K562 (cell line): ENCODE results near the gene MYOM1. TPM values are rescaled to one million over a fixed set of nuclear protein-coding genes. Genes with fewer than 3 reads are reported as not detected.

Experiments used
- ATAC-seq: fragments of 200-7000 bp; cut with Tn5 transposase; 3 replicates; pipeline ENCODE4 v1.9.1; 2020; ENCODE audit warnings: moderate library complexity
- BruUV-seq: library from RNA; stranded (reverse); fragments of 400-500 nt; replicated peaks from 2 replicates; lab custom pipeline; 2021; lab: Mats Ljungman, UMichigan
- CTCF ChIA-PET: fragments of 300-600 bp; formaldehyde crosslinking; extraction: SDS; loops from one replicate; lab custom pipeline; 2021; ENCODE audit warnings: low intra/inter-chr PET ratio; lab: Yijun Ruan, JAX
- POLR2A ChIA-PET: fragments of 300-600, 350-650 bp; sonication (Branson Sonifier 250); formaldehyde crosslinking; extraction: SDS; loops from one replicate; lab custom pipeline; 2021; ENCODE audit warnings: antibody characterized with exemption, inconsistent platforms; lab: Yijun Ruan, JAX
- DNase-seq, 4 experiments: peaks; one replicate each; pipeline versions ENCODE4 v3.0.0 to v3.0.0-alpha.2; 2011 to 2018; ENCODE audit warnings: low spot score in 3 of 4, mixed read lengths in 3 of 4; ENCODE audit errors: extremely low read depth in 1 of 4
- FAIRE-seq: peaks from 2 replicates; lab custom pipeline; 2011; peaks lifted over from hg19 to GRCh38; lab: Jason Lieb, UNC
- H2AFZ ChIP-seq: 2 replicates; pipeline ENCODE4 v1.6.0; 2011; ENCODE audit warnings: low read depth, low read length, control low read depth, inconsistent platforms
- H3K27ac ChIP-seq: fragments of 200-600 bp; 3 replicates; pipeline ENCODE4 v1.8.0; 2011; ENCODE audit warnings: low read depth, mild to moderate bottlenecking, control low read depth, inconsistent platforms, low read length, moderate library complexity, mixed read lengths; ENCODE audit errors: extremely low read depth
- H3K27me3 ChIP-seq, 2 experiments: fragments of 300-600 bp in 1 of 2; 2 replicates in 1 of 2; 3 replicates in 1 of 2; pipeline versions ENCODE4 v1.6.0 to v1.8.0; 2011; ENCODE audit warnings: inconsistent platforms in 2 of 2, low read length in 2 of 2, mild to moderate bottlenecking in 1 of 2, mixed read lengths in 1 of 2, moderate library complexity in 1 of 2; ENCODE audit not compliant: control insufficient read depth in 2 of 2, insufficient read depth in 2 of 2
- H3K36me3 ChIP-seq: fragments of 300-600 bp; 3 replicates; pipeline ENCODE4 v1.8.0; 2011; ENCODE audit warnings: mild to moderate bottlenecking, low read length, inconsistent platforms; ENCODE audit not compliant: control insufficient read depth, insufficient read depth
- H3K4me1 ChIP-seq, 2 experiments: fragments of 200-600 bp in 1 of 2; replicated peaks in 1 of 2; 2 replicates in 1 of 2; 3 replicates in 1 of 2; pipeline versions ENCODE4 v1.5.1 to v1.8.0; 2011; ENCODE audit warnings: inconsistent platforms in 2 of 2, low read length in 2 of 2, mild to moderate bottlenecking in 1 of 2, mixed read lengths in 1 of 2, moderate library complexity in 1 of 2; ENCODE audit not compliant: control insufficient read depth in 2 of 2, insufficient read depth in 2 of 2
- H3K4me2 ChIP-seq: 2 replicates; pipeline ENCODE4 v1.6.1; 2011; ENCODE audit warnings: low read length, control low read depth, inconsistent platforms, mixed read lengths; ENCODE audit not compliant: insufficient read depth
- H3K4me3 ChIP-seq: fragments of 200-600 bp; sonication (generic), shearing (Covaris generic); 2 replicates; pipeline ENCODE4 v1.5.1; 2016; ENCODE audit warnings: control low read depth, inconsistent platforms
- H3K79me2 ChIP-seq: fragments of 200-600 bp; 3 replicates; pipeline ENCODE4 v1.8.0; 2011; ENCODE audit warnings: low read length, inconsistent platforms; ENCODE audit not compliant: control insufficient read depth, insufficient read depth
- H3K9ac ChIP-seq, 2 experiments: 2 replicates each; pipeline versions ENCODE4 v1.6.0 to v1.6.1; 2011; ENCODE audit warnings: low read depth in 2 of 2, low read length in 2 of 2, control low read depth in 1 of 2, inconsistent platforms in 1 of 2, mild to moderate bottlenecking in 1 of 2, mixed read lengths in 1 of 2; ENCODE audit not compliant: insufficient read depth in 1 of 2
- H3K9me1 ChIP-seq: one replicate; pipeline ENCODE4 v1.6.0; 2011; ENCODE audit warnings: inconsistent platforms, mild to moderate bottlenecking, low read length, moderate library complexity; ENCODE audit not compliant: control insufficient read depth, insufficient read depth
- H3K9me3 ChIP-seq: replicated peaks from 2 replicates; pipeline ENCODE4 v1.5.1; 2011; ENCODE audit warnings: low read depth, low read length, inconsistent platforms; ENCODE audit not compliant: control insufficient read depth, insufficient read depth
- H4K20me1 ChIP-seq: replicated peaks from 2 replicates; pipeline ENCODE4 v1.6.1; 2011; ENCODE audit warnings: low read length, inconsistent platforms, mixed read lengths; ENCODE audit not compliant: control insufficient read depth, insufficient read depth
- PRMT5 ChIP-seq: sonication (generic); formaldehyde crosslinking; IDR thresholded peaks from 2 replicates; pipeline ENCODE4 v1.5.0; 2020; ENCODE audit warnings: missing genetic modification reagents
- XRCC4 ChIP-seq: IDR thresholded peaks from one replicate; pipeline ENCODE4 v1.6.1; 2011; ENCODE audit not compliant: insufficient read depth, insufficient read length; ENCODE audit errors: extremely low read depth
- WGBS: fragments of 100-300 bp; shearing (Covaris generic); methylation state at CpG from one replicate; pipeline ENCODE4 v1.1.6; 2016; ENCODE audit warnings: low coverage, mixed read lengths; ENCODE audit not compliant: insufficient coverage; ENCODE audit errors: missing lambda C conversion rate; 5-methylcytosine and 5-hydroxymethylcytosine counted together
- in situ Hi-C: fragments of 300-500 bp; cut with MboI; formaldehyde crosslinking; loops from 4 replicates; pipeline ENCODE4 v1.15.0; 2018; ENCODE audit warnings: inconsistent platforms, mixed read lengths
- intact Hi-C: fragments of 100-400 bp; cut with micrococcal nuclease; formaldehyde crosslinking; loops from 2 replicates; pipeline ENCODE4 v1.14.2; 2022
- polyA plus RNA-seq, 8 experiments: library from polyadenylated mRNA; depleted of rRNA in 4 of 8; stranded (reverse) in 5 of 8; unstranded in 3 of 8; fragments of >200 nt; fragmentation: Nextera tagmentation in 2 of 8; fragmentation: Illumina TruSeq in 1 of 8; extraction: Ambion mirVana in 2 of 8; extraction: Trizol in 1 of 8; gene quantifications; 2 replicates each; pipeline versions ENCODE4 v1.2.1 to v1.2.3, GENCODE V29; 2011 to 2014; ENCODE audit warnings: inconsistent platforms in 1 of 8, missing spikeins in 1 of 8
- total RNA-seq, 7 experiments: library from RNA; depleted of rRNA in 6 of 7; stranded (reverse); fragments of >200 nt in 6 of 7; fragmentation: Illumina TruSeq in 2 of 7; extraction: Trizol in 2 of 7; gene quantifications; 2 replicates each; pipeline versions ENCODE4 v1.2.1 to v1.2.3, GENCODE V29; 2011 to 2021; ENCODE audit warnings: low replicate concordance in 1 of 7
- TF ChIP-seq, protein P1 (sequence below): fragments of 450-650 bp; formaldehyde crosslinking; IDR thresholded peaks from 2 replicates; pipeline ENCODE4 v1.4.0; 2020; ENCODE audit warnings: mild to moderate bottlenecking, moderate library complexity
- TF ChIP-seq, protein P2 (sequence below): sonication (generic); formaldehyde crosslinking; IDR thresholded peaks from 2 replicates; pipeline ENCODE4 v1.8.0; 2022; ENCODE audit warnings: mild to moderate bottlenecking, missing genetic modification reagents, borderline replicate concordance

MYOM1 gene
- total and polyA plus RNA-seq, 9 of the 15 experiments (the other 6 are each of a cell fraction or from before 2014, with no cell fraction given), result 0.01 to 0.62 (median 0.25) TPM

DNA sequence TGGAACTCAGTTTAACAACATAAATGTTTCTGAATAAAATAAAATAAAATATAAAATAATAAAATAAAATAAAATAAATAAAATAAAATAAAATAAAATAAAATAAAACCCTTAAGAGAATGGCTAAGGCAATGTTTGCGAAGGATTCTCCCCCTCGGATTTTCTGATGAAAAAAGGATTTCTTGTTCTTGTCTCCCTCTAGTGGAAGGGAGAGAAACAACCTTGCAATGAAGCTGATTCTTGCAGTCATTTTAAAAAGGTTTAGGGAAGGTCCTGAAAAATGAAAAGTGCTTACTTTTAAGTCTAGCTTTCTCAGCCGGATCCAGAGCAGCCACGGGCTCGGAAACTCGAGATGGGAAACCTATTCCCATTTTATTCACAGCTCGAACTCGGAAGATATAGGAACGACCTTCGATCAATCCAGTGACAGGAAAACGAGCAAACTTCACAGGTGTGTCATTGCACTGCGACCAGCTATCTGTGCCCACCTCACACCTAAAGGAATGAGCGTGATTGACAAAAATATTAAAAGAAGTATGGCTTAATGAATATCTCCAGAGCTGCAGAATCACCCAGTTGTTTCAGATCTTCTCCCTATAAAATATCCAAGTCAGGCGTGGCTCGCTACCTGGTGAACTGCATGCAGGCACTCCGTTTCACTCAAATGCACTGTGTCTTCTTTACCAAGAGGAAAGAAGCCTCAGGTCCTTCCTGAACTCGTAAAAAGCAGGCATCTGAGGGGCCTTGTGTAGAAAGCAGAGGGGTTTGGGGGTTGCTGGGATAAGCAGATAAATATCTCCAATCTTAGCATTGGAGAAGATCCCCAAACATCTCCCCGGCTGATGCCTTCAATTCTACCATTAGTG, 68.1 kb downstream of the MYOM1 start:
- no peak overlapping the region for H3K4me3 ChIP-seq
- H4K20me1 ChIP-seq, result no peaks in the 10 kb centered on the region
- peak; percentile 93 for FAIRE-seq
- ChIA-PET POLR2A (interaction anchor here (0.5 to 1.3 kb wide), 8 partner anchors 12 to 247 kb away, joined by 3 to 5 read pairs (median 4); partner anchors contain the start of gene MYL12A), CTCF (interaction anchor here (0.7 to 3.1 kb wide), 3 partner anchors 23 to 219 kb away, joined by 3 to 19 read pairs (median 4); no protein-coding TSS in a partner anchor)
- peaks cover 4 to 5% of the 10 kb centered on the region in 2 experiments; a peak in 2 of 5 replicates for H3K4me1 ChIP-seq
- no peaks in the 10 kb centered on the region for H3K36me3 ChIP-seq
- H3K79me2 ChIP-seq, result no peaks in the 10 kb centered on the region
- in situ Hi-C loops (no loop called here), intact Hi-C loops (loop anchor here (2.0 to 5.0 kb wide), 2 partner anchors 139 to 157 kb away; partner anchors contain the start of gene LPIN2)
- H3K9me1 ChIP-seq, result no peaks in the 10 kb centered on the region
- peak; percentile 36; the same call in 1 of the 3 replicates for ATAC-seq
- WGBS, result 23% methylated on average over 18 of the region's 18 CpGs
- H3K4me2 ChIP-seq, result peak overlapping the region; percentile 51
- H3K9ac ChIP-seq, result no peak overlapping the region
- peak; percentile 52 to 65 (median 62) for DNase-seq
- no peaks in the 10 kb centered on the region for H3K27me3 ChIP-seq
- no peak overlapping the region for H3K27ac ChIP-seq
- BruUV-seq, result no TSS peak
- peak overlapping the region; percentile 68 for H2AFZ ChIP-seq
- no peaks in the 10 kb centered on the region for H3K9me3 ChIP-seq
- TF ChIP-seq, protein P1, sequence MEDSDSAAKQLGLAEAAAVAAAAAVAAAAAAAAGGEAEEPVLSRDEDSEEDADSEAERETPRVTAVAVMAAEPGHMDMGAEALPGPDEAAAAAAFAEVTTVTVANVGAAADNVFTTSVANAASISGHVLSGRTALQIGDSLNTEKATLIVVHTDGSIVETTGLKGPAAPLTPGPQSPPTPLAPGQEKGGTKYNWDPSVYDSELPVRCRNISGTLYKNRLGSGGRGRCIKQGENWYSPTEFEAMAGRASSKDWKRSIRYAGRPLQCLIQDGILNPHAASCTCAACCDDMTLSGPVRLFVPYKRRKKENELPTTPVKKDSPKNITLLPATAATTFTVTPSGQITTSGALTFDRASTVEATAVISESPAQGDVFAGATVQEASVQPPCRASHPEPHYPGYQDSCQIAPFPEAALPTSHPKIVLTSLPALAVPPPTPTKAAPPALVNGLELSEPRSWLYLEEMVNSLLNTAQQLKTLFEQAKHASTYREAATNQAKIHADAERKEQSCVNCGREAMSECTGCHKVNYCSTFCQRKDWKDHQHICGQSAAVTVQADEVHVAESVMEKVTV (CRISPR knock-in tag), result peak; percentile 60
- TF ChIP-seq XRCC4 (no peak), PRMT5 (CRISPR knock-in tag) (no peak)
- TF ChIP-seq, protein P2, sequence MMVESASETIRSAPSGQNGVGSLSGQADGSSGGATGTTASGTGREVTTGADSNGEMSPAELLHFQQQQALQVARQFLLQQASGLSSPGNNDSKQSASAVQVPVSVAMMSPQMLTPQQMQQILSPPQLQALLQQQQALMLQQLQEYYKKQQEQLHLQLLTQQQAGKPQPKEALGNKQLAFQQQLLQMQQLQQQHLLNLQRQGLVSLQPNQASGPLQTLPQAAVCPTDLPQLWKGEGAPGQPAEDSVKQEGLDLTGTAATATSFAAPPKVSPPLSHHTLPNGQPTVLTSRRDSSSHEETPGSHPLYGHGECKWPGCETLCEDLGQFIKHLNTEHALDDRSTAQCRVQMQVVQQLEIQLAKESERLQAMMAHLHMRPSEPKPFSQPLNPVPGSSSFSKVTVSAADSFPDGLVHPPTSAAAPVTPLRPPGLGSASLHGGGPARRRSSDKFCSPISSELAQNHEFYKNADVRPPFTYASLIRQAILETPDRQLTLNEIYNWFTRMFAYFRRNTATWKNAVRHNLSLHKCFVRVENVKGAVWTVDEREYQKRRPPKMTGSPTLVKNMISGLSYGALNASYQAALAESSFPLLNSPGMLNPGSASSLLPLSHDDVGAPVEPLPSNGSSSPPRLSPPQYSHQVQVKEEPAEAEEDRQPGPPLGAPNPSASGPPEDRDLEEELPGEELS (CRISPR knock-in tag), result no peak
